ENCODE results near the gene FKBP2. TPM values are rescaled to one million over a fixed set of nuclear protein-coding genes. Genes with fewer than 3 reads are reported as not detected.

The FKBP2 gene
- total and polyA plus RNA-seq, 2 of the 13 experiments (the other 11 are each of a cell fraction or from before 2014, with no cell fraction given): 30.1 to 53.3 TPM

DNA sequence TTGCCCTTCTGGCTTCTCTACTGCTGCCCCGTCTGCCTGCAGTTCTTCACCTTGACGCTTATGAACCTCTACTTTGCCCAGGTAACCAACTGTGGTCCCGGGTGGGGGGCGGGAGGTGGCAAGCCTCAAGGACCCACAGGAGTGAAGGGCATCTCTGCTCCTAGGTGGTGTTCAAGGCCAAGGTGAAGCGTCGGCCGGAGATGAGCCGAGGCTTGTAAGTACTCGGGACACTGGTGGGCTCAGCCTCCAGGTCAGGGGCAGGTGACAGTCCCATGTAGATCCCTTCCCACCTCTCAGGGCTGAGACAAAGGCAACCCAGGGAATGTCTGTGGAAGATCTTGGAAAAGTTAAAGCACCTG, 45.9 kb downstream of the FKBP2 start:
- H3K9me3 ChIP-seq (ENCODE audit: low read length): no peaks in the 10 kb centered on the region
- no peak overlapping the region; a peak in 1 of 6 replicates for H3K4me3 ChIP-seq (replicated peaks in 1 of 3; ENCODE audit: insufficient read depth in 1 of 3, low read depth in 2 of 3, low read length in 3 of 3)
- CTCF ChIA-PET (ENCODE audit: low intra/inter-chr PET ratio, low total read pairs): no interaction called here
- FAIRE-seq (no peak), DNase-seq (ENCODE audit: low spot score) (no peak), ATAC-seq (no peak)
- intact Hi-C loops (cut with micrococcal nuclease; ENCODE audit: unreplicated experiment): no loop called here
- H2AFZ ChIP-seq (ENCODE audit: low read length): no peak overlapping the region
- H3K36me3 ChIP-seq (replicated peaks in 1 of 2; ENCODE audit: control insufficient read depth in 1 of 2, insufficient read depth in 2 of 2, low read length in 2 of 2): no peaks in the 10 kb centered on the region
- TF ChIP-seq HNRNPL (IDR thresholded peaks at IDR 0.05; ENCODE audit: low read depth, low read length): 0 out of 2 replicates have a peak, but pooled peaks have one; percentile 3
- no peak for TF ChIP-seq HCFC1 (IDR thresholded peaks at IDR 0.05; ENCODE audit: low read depth, low read length)
- no peak for TF ChIP-seq SIN3A (IDR thresholded peaks at IDR 0.05; ENCODE audit: borderline replicate concordance, low read depth, low read length)
- TF ChIP-seq, protein P1, sequence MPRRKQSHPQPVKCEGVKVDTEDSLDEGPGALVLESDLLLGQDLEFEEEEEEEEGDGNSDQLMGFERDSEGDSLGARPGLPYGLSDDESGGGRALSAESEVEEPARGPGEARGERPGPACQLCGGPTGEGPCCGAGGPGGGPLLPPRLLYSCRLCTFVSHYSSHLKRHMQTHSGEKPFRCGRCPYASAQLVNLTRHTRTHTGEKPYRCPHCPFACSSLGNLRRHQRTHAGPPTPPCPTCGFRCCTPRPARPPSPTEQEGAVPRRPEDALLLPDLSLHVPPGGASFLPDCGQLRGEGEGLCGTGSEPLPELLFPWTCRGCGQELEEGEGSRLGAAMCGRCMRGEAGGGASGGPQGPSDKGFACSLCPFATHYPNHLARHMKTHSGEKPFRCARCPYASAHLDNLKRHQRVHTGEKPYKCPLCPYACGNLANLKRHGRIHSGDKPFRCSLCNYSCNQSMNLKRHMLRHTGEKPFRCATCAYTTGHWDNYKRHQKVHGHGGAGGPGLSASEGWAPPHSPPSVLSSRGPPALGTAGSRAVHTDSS (CRISPR knock-in tag; conservative IDR thresholded peaks at IDR 0.05): no peak
- peak overlapping the region; percentile 97; the same call in 1 of the 2 replicates for H3K4me2 ChIP-seq (ENCODE audit: low read depth, low read length)
- in situ Hi-C loops (cut with HindIII; ENCODE audit: extremely low pct_ligation_motif_present, low pct_unique_long_range_greater_than_20kb): no loop called here
- POLR2A ChIA-PET: interaction anchor here (2.4 kb wide), 1 partner anchor 31 kb away, joined by 14 read pairs; the partner anchor contains the start of genes PRDX5 and TRMT112
- BruUV-seq (replicated peaks): no TSS peak
- no peak overlapping the region; the same call in 1 of the 2 replicates for H3K9ac ChIP-seq (ENCODE audit: insufficient read depth, low read depth, low read length)
- no peak overlapping the region for H3K27ac ChIP-seq (ENCODE audit: extremely low read length, insufficient read depth, low read length)
- H3K79me2 ChIP-seq (ENCODE audit: insufficient read depth, low read length): no peaks in the 10 kb centered on the region
- 70% methylated on average over 9 of the region's 9 CpGs for WGBS (ENCODE audit: low lambda C conversion rate)
- H4K20me1 ChIP-seq (ENCODE audit: insufficient read depth, low read length): no peaks in the 10 kb centered on the region
- peaks cover 28% of the 10 kb centered on the region; the same call in 1 of the 2 replicates for H3K4me1 ChIP-seq (ENCODE audit: insufficient read depth, low read length)
- peaks cover 4 to 16% of the 10 kb centered on the region in 2 experiments; a peak in 4 of 5 replicates for H3K27me3 ChIP-seq (ENCODE audit: control insufficient read depth in 1 of 2, insufficient read depth in 2 of 2, low read length in 2 of 2)

DNA sequence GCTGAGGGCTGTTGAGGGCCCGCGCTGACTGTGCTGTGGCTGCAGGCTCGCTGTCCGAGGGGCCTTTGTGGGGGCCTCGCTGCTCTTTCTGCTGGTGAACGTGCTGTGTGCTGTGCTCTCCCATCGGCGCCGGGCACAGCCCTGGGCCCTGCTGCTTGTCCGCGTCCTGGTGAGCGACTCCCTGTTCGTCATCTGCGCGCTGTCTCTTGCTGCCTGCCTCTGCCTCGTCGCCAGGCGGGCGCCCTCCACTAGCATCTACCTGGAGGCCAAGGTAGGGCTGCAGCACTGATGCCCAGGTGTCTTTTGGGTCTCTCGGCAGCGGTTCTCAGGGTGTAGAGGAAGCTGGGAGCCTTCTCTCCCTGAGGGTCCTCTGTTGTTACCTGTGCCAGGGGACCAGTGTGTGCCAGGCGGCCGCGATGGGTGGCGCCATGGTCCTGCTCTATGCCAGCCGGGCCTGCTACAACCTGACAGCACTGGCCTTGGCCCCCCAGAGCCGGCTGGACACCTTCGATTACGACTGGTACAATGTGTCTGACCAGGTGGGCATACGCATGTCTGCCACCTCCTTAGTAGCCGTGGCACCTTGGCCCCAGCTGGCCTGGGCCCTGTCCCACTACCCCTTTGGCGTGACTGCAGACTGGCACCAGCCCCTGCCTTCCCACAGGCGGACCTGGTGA, 46.9 kb downstream of the FKBP2 start:
- ChIA-PET CTCF (ENCODE audit: low intra/inter-chr PET ratio, low total read pairs) (no interaction called here), POLR2A (no interaction called here)
- H3K27me3 ChIP-seq (ENCODE audit: control insufficient read depth in 1 of 2, insufficient read depth in 2 of 2, low read length in 2 of 2): peaks cover 9 to 26% of the 10 kb centered on the region in 2 experiments
- H3K4me2 ChIP-seq (ENCODE audit: low read depth, low read length): no peak overlapping the region
- no TSS peak for BruUV-seq (replicated peaks)
- no peaks in the 10 kb centered on the region for H3K36me3 ChIP-seq (replicated peaks in 1 of 2; ENCODE audit: control insufficient read depth in 1 of 2, insufficient read depth in 2 of 2, low read length in 2 of 2)
- DNase-seq (ENCODE audit: low spot score): no peak
- TF ChIP-seq HNRNPLL (IDR thresholded peaks at IDR 0.05; ENCODE audit: low read depth, low read length, poor library complexity, severe bottlenecking) (peak; percentile 15), DNMT3B (CRISPR knock-in tag; conservative IDR thresholded peaks at IDR 0.05) (no peak), HNRNPL (IDR thresholded peaks at IDR 0.05; ENCODE audit: low read depth, low read length) (0 out of 2 replicates have a peak, but pooled peaks have one; percentile 39)
- TF ChIP-seq, protein P2, sequence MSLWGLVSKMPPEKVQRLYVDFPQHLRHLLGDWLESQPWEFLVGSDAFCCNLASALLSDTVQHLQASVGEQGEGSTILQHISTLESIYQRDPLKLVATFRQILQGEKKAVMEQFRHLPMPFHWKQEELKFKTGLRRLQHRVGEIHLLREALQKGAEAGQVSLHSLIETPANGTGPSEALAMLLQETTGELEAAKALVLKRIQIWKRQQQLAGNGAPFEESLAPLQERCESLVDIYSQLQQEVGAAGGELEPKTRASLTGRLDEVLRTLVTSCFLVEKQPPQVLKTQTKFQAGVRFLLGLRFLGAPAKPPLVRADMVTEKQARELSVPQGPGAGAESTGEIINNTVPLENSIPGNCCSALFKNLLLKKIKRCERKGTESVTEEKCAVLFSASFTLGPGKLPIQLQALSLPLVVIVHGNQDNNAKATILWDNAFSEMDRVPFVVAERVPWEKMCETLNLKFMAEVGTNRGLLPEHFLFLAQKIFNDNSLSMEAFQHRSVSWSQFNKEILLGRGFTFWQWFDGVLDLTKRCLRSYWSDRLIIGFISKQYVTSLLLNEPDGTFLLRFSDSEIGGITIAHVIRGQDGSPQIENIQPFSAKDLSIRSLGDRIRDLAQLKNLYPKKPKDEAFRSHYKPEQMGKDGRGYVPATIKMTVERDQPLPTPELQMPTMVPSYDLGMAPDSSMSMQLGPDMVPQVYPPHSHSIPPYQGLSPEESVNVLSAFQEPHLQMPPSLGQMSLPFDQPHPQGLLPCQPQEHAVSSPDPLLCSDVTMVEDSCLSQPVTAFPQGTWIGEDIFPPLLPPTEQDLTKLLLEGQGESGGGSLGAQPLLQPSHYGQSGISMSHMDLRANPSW (CRISPR knock-in tag; IDR thresholded peaks at IDR 0.05; ENCODE audit: borderline replicate concordance): no peak
- TF ChIP-seq, protein P3, sequence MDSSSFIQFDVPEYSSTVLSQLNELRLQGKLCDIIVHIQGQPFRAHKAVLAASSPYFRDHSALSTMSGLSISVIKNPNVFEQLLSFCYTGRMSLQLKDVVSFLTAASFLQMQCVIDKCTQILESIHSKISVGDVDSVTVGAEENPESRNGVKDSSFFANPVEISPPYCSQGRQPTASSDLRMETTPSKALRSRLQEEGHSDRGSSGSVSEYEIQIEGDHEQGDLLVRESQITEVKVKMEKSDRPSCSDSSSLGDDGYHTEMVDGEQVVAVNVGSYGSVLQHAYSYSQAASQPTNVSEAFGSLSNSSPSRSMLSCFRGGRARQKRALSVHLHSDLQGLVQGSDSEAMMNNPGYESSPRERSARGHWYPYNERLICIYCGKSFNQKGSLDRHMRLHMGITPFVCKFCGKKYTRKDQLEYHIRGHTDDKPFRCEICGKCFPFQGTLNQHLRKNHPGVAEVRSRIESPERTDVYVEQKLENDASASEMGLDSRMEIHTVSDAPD (CRISPR knock-in tag; IDR thresholded peaks at IDR 0.05): no peak
- H3K9me3 ChIP-seq (ENCODE audit: low read length): no peaks in the 10 kb centered on the region
- FAIRE-seq: no peak
- H3K4me3 ChIP-seq (replicated peaks in 1 of 3; ENCODE audit: insufficient read depth in 1 of 3, low read depth in 2 of 3, low read length in 3 of 3): no peak overlapping the region
- no peak for ATAC-seq
- 95% methylated on average over 18 of the region's 33 CpGs for WGBS (ENCODE audit: low lambda C conversion rate)
- intact Hi-C loops (cut with micrococcal nuclease; ENCODE audit: unreplicated experiment): no loop called here
- no peak overlapping the region for H3K9ac ChIP-seq (ENCODE audit: insufficient read depth, low read depth, low read length)
- in situ Hi-C loops (cut with HindIII; ENCODE audit: extremely low pct_ligation_motif_present, low pct_unique_long_range_greater_than_20kb): no loop called here
- no peak overlapping the region for H2AFZ ChIP-seq (ENCODE audit: low read length)
- peaks cover 28% of the 10 kb centered on the region; the same call in 1 of the 2 replicates for H3K4me1 ChIP-seq (ENCODE audit: insufficient read depth, low read length)
- H3K27ac ChIP-seq (ENCODE audit: extremely low read length, insufficient read depth, low read length): no peak overlapping the region
- no peaks in the 10 kb centered on the region for H4K20me1 ChIP-seq (ENCODE audit: insufficient read depth, low read length)
- no peaks in the 10 kb centered on the region for H3K79me2 ChIP-seq (ENCODE audit: insufficient read depth, low read length)

Data from HepG2 (cell line).